ENCODE data around the gene TAF9.

GRCh38 chr5:69369340-69370121 lies at the start of gene TAF9, which contains the start of the genes AK6 and RAD17:
- TF ChIP-seq CTCF (IDR thresholded peaks at IDR 0.05 in 4 of 5, conservative IDR thresholded peaks at IDR 0.05 in 1 of 5) (no peak), POLR2A (IDR thresholded peaks at IDR 0.05) (peak; percentile 80 to 81)

Measured in gastrocnemius medialis (tissue), 4 donors.